K562 (cell line): ENCODE measurements around the gene LYSMD4. TPM values are rescaled to one million over a fixed set of nuclear protein-coding genes. Genes with fewer than 3 reads are reported as not detected.

Source experiments
- ATAC-seq: fragments of 200-7000 bp; cut with Tn5 transposase; 3 replicates; pipeline ENCODE4 v1.9.1; 2020; ENCODE audit warnings: moderate library complexity
- BruUV-seq: library from RNA; stranded (reverse); fragments of 400-500 nt; replicated peaks from 2 replicates; lab custom pipeline; 2021; lab: Mats Ljungman, UMichigan
- CTCF ChIA-PET: fragments of 300-600 bp; formaldehyde crosslinking; extraction: SDS; loops from one replicate; lab custom pipeline; 2021; ENCODE audit warnings: low intra/inter-chr PET ratio; lab: Yijun Ruan, JAX
- POLR2A ChIA-PET: fragments of 300-600, 350-650 bp; sonication (Branson Sonifier 250); formaldehyde crosslinking; extraction: SDS; loops from one replicate; lab custom pipeline; 2021; ENCODE audit warnings: antibody characterized with exemption, inconsistent platforms; lab: Yijun Ruan, JAX
- DNase-seq, 4 experiments: peaks; one replicate each; pipeline versions ENCODE4 v3.0.0 to v3.0.0-alpha.2; 2011 to 2018; ENCODE audit warnings: low spot score in 3 of 4, mixed read lengths in 3 of 4; ENCODE audit errors: extremely low read depth in 1 of 4
- FAIRE-seq: peaks from 2 replicates; lab custom pipeline; 2011; peaks lifted over from hg19 to GRCh38; lab: Jason Lieb, UNC
- H2AFZ ChIP-seq: 2 replicates; pipeline ENCODE4 v1.6.0; 2011; ENCODE audit warnings: low read depth, low read length, control low read depth, inconsistent platforms
- H3K27ac ChIP-seq: fragments of 200-600 bp; 3 replicates; pipeline ENCODE4 v1.8.0; 2011; ENCODE audit warnings: low read depth, mild to moderate bottlenecking, control low read depth, inconsistent platforms, low read length, moderate library complexity, mixed read lengths; ENCODE audit errors: extremely low read depth
- H3K27me3 ChIP-seq, 2 experiments: fragments of 300-600 bp in 1 of 2; 2 replicates in 1 of 2; 3 replicates in 1 of 2; pipeline versions ENCODE4 v1.6.0 to v1.8.0; 2011; ENCODE audit warnings: inconsistent platforms in 2 of 2, low read length in 2 of 2, mild to moderate bottlenecking in 1 of 2, mixed read lengths in 1 of 2, moderate library complexity in 1 of 2; ENCODE audit not compliant: control insufficient read depth in 2 of 2, insufficient read depth in 2 of 2
- H3K36me3 ChIP-seq: fragments of 300-600 bp; 3 replicates; pipeline ENCODE4 v1.8.0; 2011; ENCODE audit warnings: mild to moderate bottlenecking, low read length, inconsistent platforms; ENCODE audit not compliant: control insufficient read depth, insufficient read depth
- H3K4me1 ChIP-seq, 2 experiments: fragments of 200-600 bp in 1 of 2; replicated peaks in 1 of 2; 2 replicates in 1 of 2; 3 replicates in 1 of 2; pipeline versions ENCODE4 v1.5.1 to v1.8.0; 2011; ENCODE audit warnings: inconsistent platforms in 2 of 2, low read length in 2 of 2, mild to moderate bottlenecking in 1 of 2, mixed read lengths in 1 of 2, moderate library complexity in 1 of 2; ENCODE audit not compliant: control insufficient read depth in 2 of 2, insufficient read depth in 2 of 2
- H3K4me2 ChIP-seq: 2 replicates; pipeline ENCODE4 v1.6.1; 2011; ENCODE audit warnings: low read length, control low read depth, inconsistent platforms, mixed read lengths; ENCODE audit not compliant: insufficient read depth
- H3K4me3 ChIP-seq: fragments of 200-600 bp; sonication (generic), shearing (Covaris generic); 2 replicates; pipeline ENCODE4 v1.5.1; 2016; ENCODE audit warnings: control low read depth, inconsistent platforms
- H3K79me2 ChIP-seq: fragments of 200-600 bp; 3 replicates; pipeline ENCODE4 v1.8.0; 2011; ENCODE audit warnings: low read length, inconsistent platforms; ENCODE audit not compliant: control insufficient read depth, insufficient read depth
- H3K9ac ChIP-seq, 2 experiments: 2 replicates each; pipeline versions ENCODE4 v1.6.0 to v1.6.1; 2011; ENCODE audit warnings: low read depth in 2 of 2, low read length in 2 of 2, control low read depth in 1 of 2, inconsistent platforms in 1 of 2, mild to moderate bottlenecking in 1 of 2, mixed read lengths in 1 of 2; ENCODE audit not compliant: insufficient read depth in 1 of 2
- H3K9me1 ChIP-seq: one replicate; pipeline ENCODE4 v1.6.0; 2011; ENCODE audit warnings: inconsistent platforms, mild to moderate bottlenecking, low read length, moderate library complexity; ENCODE audit not compliant: control insufficient read depth, insufficient read depth
- H3K9me3 ChIP-seq: replicated peaks from 2 replicates; pipeline ENCODE4 v1.5.1; 2011; ENCODE audit warnings: low read depth, low read length, inconsistent platforms; ENCODE audit not compliant: control insufficient read depth, insufficient read depth
- H4K20me1 ChIP-seq: replicated peaks from 2 replicates; pipeline ENCODE4 v1.6.1; 2011; ENCODE audit warnings: low read length, inconsistent platforms, mixed read lengths; ENCODE audit not compliant: control insufficient read depth, insufficient read depth
- ATF1 ChIP-seq, 2 experiments: fragments of 450-650 bp in 1 of 2; IDR thresholded peaks; 2 replicates each; pipeline ENCODE4 v1.6.1; 2016; ENCODE audit warnings: missing compliant biosample characterization in 1 of 2, missing genetic modification characterization in 1 of 2
- DLX4 ChIP-seq: fragments of 250-450 bp; sonication (Bioruptor Pico); IDR thresholded peaks from 2 replicates; pipeline ENCODE4 v1.6.1; 2021; ENCODE audit warnings: mild to moderate bottlenecking
- DPF2 ChIP-seq: fragments of 450-650 bp; IDR thresholded peaks from 2 replicates; pipeline ENCODE4 v1.6.1; 2016
- E4F1 ChIP-seq: fragments of 250-450 bp; sonication (Bioruptor Pico); IDR thresholded peaks from 2 replicates; pipeline ENCODE4 v1.5.0; 2021; ENCODE audit warnings: mild to moderate bottlenecking, borderline replicate concordance
- FOXK1 ChIP-seq: sonication (generic); formaldehyde crosslinking; IDR thresholded peaks from 2 replicates; pipeline ENCODE4 v1.8.0; 2022; ENCODE audit warnings: missing genetic modification reagents, mild to moderate bottlenecking, borderline replicate concordance
- KDM5B ChIP-seq: fragments of 200-600 bp; sonication (generic); IDR thresholded peaks from 2 replicates; pipeline ENCODE4 v1.6.1; 2012; ENCODE audit warnings: low read depth, mild to moderate bottlenecking, moderate library complexity, low read length, control low read depth, inconsistent platforms; ENCODE audit not compliant: insufficient replicate concordance
- KLF10 ChIP-seq: fragments of 250-450 bp; sonication (Bioruptor Pico); IDR thresholded peaks from 2 replicates; pipeline ENCODE4 v1.6.1; 2021; ENCODE audit warnings: matching md5 sums
- MBD1 ChIP-seq: fragments of 250-450 bp; sonication (Bioruptor Pico); IDR thresholded peaks from 2 replicates; pipeline ENCODE4 v1.8.0; 2022; ENCODE audit warnings: inconsistent platforms
- MTA2 ChIP-seq: fragments of 450-650 bp; IDR thresholded peaks from 2 replicates; pipeline ENCODE4 v1.6.1; 2016; ENCODE audit warnings: low read depth
- NR4A1 ChIP-seq, 2 experiments: fragments of 250-450 bp in 1 of 2; fragments of 450-650 bp in 1 of 2; sonication (Bioruptor Pico) in 1 of 2; IDR thresholded peaks; 2 replicates each; pipeline versions ENCODE4 v1.4.0 to v1.6.1; 2016 to 2020; ENCODE audit warnings: mild to moderate bottlenecking in 2 of 2, missing compliant biosample characterization in 1 of 2, missing genetic modification characterization in 1 of 2, moderate library complexity in 1 of 2
- PHB ChIP-seq: fragments of 250-450 bp; sonication (Bioruptor Pico); IDR thresholded peaks from 2 replicates; pipeline ENCODE4 v1.5.0; 2021
- PRMT5 ChIP-seq: sonication (generic); formaldehyde crosslinking; IDR thresholded peaks from 2 replicates; pipeline ENCODE4 v1.5.0; 2020; ENCODE audit warnings: missing genetic modification reagents
- SAFB2 ChIP-seq: fragments of 200-400 bp; formaldehyde crosslinking; IDR thresholded peaks from 2 replicates; pipeline ENCODE4 v1.6.1; 2018; ENCODE audit warnings: borderline replicate concordance, low read length, low read depth, moderate library complexity; ENCODE audit not compliant: severe bottlenecking
- SIN3B ChIP-seq: fragments of 450-650 bp; IDR thresholded peaks from 2 replicates; pipeline ENCODE4 v1.6.1; 2017; ENCODE audit warnings: low read depth, mild to moderate bottlenecking, moderate library complexity
- ZNF217 ChIP-seq: sonication (generic); formaldehyde crosslinking; IDR thresholded peaks from 2 replicates; pipeline ENCODE4 v1.8.0; 2022; ENCODE audit warnings: mild to moderate bottlenecking, missing genetic modification reagents
- WGBS: fragments of 100-300 bp; shearing (Covaris generic); methylation state at CpG from one replicate; pipeline ENCODE4 v1.1.6; 2016; ENCODE audit warnings: low coverage, mixed read lengths; ENCODE audit not compliant: insufficient coverage; ENCODE audit errors: missing lambda C conversion rate; 5-methylcytosine and 5-hydroxymethylcytosine counted together
- in situ Hi-C: fragments of 300-500 bp; cut with MboI; formaldehyde crosslinking; loops from 4 replicates; pipeline ENCODE4 v1.15.0; 2018; ENCODE audit warnings: inconsistent platforms, mixed read lengths
- intact Hi-C: fragments of 100-400 bp; cut with micrococcal nuclease; formaldehyde crosslinking; loops from 2 replicates; pipeline ENCODE4 v1.14.2; 2022
- polyA plus RNA-seq, 8 experiments: library from polyadenylated mRNA; depleted of rRNA in 4 of 8; stranded (reverse) in 5 of 8; unstranded in 3 of 8; fragments of >200 nt; fragmentation: Nextera tagmentation in 2 of 8; fragmentation: Illumina TruSeq in 1 of 8; extraction: Ambion mirVana in 2 of 8; extraction: Trizol in 1 of 8; gene quantifications; 2 replicates each; pipeline versions ENCODE4 v1.2.1 to v1.2.3, GENCODE V29; 2011 to 2014; ENCODE audit warnings: inconsistent platforms in 1 of 8, missing spikeins in 1 of 8
- total RNA-seq, 7 experiments: library from RNA; depleted of rRNA in 6 of 7; stranded (reverse); fragments of >200 nt in 6 of 7; fragmentation: Illumina TruSeq in 2 of 7; extraction: Trizol in 2 of 7; gene quantifications; 2 replicates each; pipeline versions ENCODE4 v1.2.1 to v1.2.3, GENCODE V29; 2011 to 2021; ENCODE audit warnings: low replicate concordance in 1 of 7

Gene LYSMD4
- total and polyA plus RNA-seq, 9 of the 15 experiments (the other 6 are each of a cell fraction or from before 2014, with no cell fraction given): 0.46 to 3.1 (median 2.0) TPM

- H4K20me1 ChIP-seq: 0 out of 2 replicates have a peak, but pooled peaks cover 7% of the 10 kb centered on the region
- H3K27me3 ChIP-seq: peaks cover 3 to 23% of the 10 kb centered on the region in 2 experiments; a peak in 4 of 5 replicates
- intact Hi-C loops (no loop called here), in situ Hi-C loops (no loop called here)
- no peaks in the 10 kb centered on the region for H3K79me2 ChIP-seq
- BruUV-seq: no TSS peak
- no peak overlapping the region for H3K27ac ChIP-seq
- CTCF ChIA-PET: no interaction called here
- FAIRE-seq (no peak), DNase-seq (no peak), ATAC-seq (no peak)
- H3K9me3 ChIP-seq: no peaks in the 10 kb centered on the region
- POLR2A ChIA-PET: interaction anchor here (0.6 to 1.0 kb wide), 2 partner anchors 11 to 19 kb away, joined by 3 read pairs; no protein-coding TSS in a partner anchor
- H3K4me3 ChIP-seq: no peak overlapping the region
- no peak overlapping the region for H3K9ac ChIP-seq
- TF ChIP-seq PHB (CRISPR knock-in tag) (no peak), SAFB2 (no peak), MBD1 (CRISPR knock-in tag) (no peak), PRMT5 (CRISPR knock-in tag) (no peak), DPF2 (no peak), E4F1 (no peak), ZNF217 (CRISPR knock-in tag) (no peak), SIN3B (no peak), MTA2 (no peak), KLF10 (no peak), FOXK1 (no peak), KDM5B (no peak), NR4A1 (CRISPR knock-in tag; IDR thresholded peaks at IDR 0.05) (no peak), NR4A1 (tag; IDR thresholded peaks at IDR 0.05) (no peak), ATF1 (CRISPR knock-in tag; IDR thresholded peaks at IDR 0.05) (no peak), ATF1 (tag; IDR thresholded peaks at IDR 0.05) (no peak), DLX4 (CRISPR knock-in tag) (no peak)
- TF ChIP-seq, all 486 proteins: peak for 0
- Histone ChIP-seq H3K4me2 (no peak overlapping the region), H2AFZ (no peak overlapping the region), H3K9me1 (no peaks in the 10 kb centered on the region), H3K36me3 (no peaks in the 10 kb centered on the region), H3K4me1 (peaks cover 0 to 3% of the 10 kb centered on the region in 2 experiments; a peak in 3 of 5 replicates)
- WGBS: 8% methylated on average over 2 of the region's 4 CpGs
Measured at GRCh38 chr15:99752556-99752955, 19.3 kb upstream of the LYSMD4 start.
